22Rv1 (cell line): ENCODE measurements around the gene HGFAC.

Experiments
- H3K27ac ChIP-seq: fragments of 450-650 bp; 2 replicates; pipeline ENCODE4 v1.5.1; 2017
- CTCF ChIP-seq: fragments of 450-650 bp; IDR thresholded peaks from 2 replicates; pipeline ENCODE4 v1.5.1; 2017; ENCODE audit warnings: mild to moderate bottlenecking
- ZFX ChIP-seq: fragments of 450-650 bp; IDR thresholded peaks from 2 replicates; pipeline ENCODE4 v1.6.1; 2017; ENCODE audit warnings: antibody characterized with exemption, borderline replicate concordance

The HGFAC gene

GRCh38 chr4:3470244-3471097 lies 28.7 kb downstream of the HGFAC start:
- H3K27ac ChIP-seq, result no peak overlapping the region
- TF ChIP-seq CTCF (no peak), ZFX (no peak)

- H3K27ac ChIP-seq, result no peak overlapping the region
- TF ChIP-seq ZFX (no peak), CTCF (no peak)
Observed at GRCh38 chr4:3471098-3471760, 29.5 kb downstream of the HGFAC start.

- no peak overlapping the region for H3K27ac ChIP-seq
- TF ChIP-seq CTCF (no peak), ZFX (no peak)
Observed at GRCh38 chr4:3471886-3472285, 30.1 kb downstream of the HGFAC start.

- H3K27ac ChIP-seq, result no peak overlapping the region
- TF ChIP-seq CTCF (no peak), ZFX (no peak)
Observed at GRCh38 chr4:3472411-3473141, 30.8 kb downstream of the HGFAC start.

- no peak for TF ChIP-seq CTCF
- TF ChIP-seq ZFX, result no peak
Observed at GRCh38 chr4:3473181-3473950, 31.6 kb downstream of the HGFAC start.

GRCh38 chr4:3473996-3474765 lies 32.4 kb downstream of the HGFAC start:
- H3K27ac ChIP-seq, result no peak overlapping the region
- no peak for TF ChIP-seq CTCF

More at GRCh38 chr4:3473181-3473950, 31.6 kb downstream of the HGFAC start:
- no peak overlapping the region for H3K27ac ChIP-seq
